ENCODE data around the gene CASP10. TPM values are rescaled to one million over a fixed set of nuclear protein-coding genes. Genes with fewer than 3 reads are reported as not detected.

The CASP10 gene
- total and polyA plus RNA-seq, 2 of the 13 experiments (the other 11 are each of a cell fraction or from before 2014, with no cell fraction given): 22.2 to 23.8 TPM

DNA sequence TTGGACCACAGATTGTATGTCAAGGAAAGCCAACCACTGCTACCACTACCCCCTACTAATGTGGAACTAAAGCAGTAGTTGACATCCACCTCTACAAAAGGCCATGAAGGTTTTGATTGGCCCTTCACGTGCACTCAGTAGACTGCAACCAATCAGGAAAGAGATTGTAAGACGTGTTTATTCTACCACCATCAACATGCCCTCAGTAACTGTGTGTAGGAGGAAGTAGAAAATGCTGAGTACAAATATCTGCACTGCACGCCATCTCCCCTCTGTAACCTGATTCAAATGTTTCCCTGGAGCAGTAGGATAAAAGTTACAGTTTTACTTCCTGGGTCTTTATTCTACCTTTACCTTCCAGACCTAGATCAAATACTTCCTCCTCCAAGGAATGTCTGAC is 2.9 kb upstream of the CASP10 start (continued):
- TF ChIP-seq, protein P1, sequence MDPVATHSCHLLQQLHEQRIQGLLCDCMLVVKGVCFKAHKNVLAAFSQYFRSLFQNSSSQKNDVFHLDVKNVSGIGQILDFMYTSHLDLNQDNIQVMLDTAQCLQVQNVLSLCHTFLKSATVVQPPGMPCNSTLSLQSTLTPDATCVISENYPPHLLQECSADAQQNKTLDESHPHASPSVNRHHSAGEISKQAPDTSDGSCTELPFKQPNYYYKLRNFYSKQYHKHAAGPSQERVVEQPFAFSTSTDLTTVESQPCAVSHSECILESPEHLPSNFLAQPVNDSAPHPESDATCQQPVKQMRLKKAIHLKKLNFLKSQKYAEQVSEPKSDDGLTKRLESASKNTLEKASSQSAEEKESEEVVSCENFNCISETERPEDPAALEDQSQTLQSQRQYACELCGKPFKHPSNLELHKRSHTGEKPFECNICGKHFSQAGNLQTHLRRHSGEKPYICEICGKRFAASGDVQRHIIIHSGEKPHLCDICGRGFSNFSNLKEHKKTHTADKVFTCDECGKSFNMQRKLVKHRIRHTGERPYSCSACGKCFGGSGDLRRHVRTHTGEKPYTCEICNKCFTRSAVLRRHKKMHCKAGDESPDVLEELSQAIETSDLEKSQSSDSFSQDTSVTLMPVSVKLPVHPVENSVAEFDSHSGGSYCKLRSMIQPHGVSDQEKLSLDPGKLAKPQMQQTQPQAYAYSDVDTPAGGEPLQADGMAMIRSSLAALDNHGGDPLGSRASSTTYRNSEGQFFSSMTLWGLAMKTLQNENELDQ (CRISPR knock-in tag; IDR thresholded peaks at IDR 0.05; ENCODE audit: borderline replicate concordance): no peak
- TF ChIP-seq, protein P2, sequence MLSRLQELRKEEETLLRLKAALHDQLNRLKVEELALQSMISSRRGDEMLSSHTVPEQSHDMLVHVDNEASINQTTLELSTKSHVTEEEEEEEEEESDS (CRISPR knock-in tag; IDR thresholded peaks at IDR 0.05; ENCODE audit: borderline replicate concordance): no peak
- TF ChIP-seq RFX5 (IDR thresholded peaks at IDR 0.05; ENCODE audit: low read depth, low read length) (peak; percentile 41; the same call in 1 of the 2 replicates), HNRNPLL (IDR thresholded peaks at IDR 0.05; ENCODE audit: low read depth, low read length, poor library complexity, severe bottlenecking) (no peak), THAP11 (CRISPR knock-in tag; IDR thresholded peaks at IDR 0.05) (0 out of 2 replicates have a peak, but pooled peaks have one; percentile 15), NFYC (CRISPR knock-in tag; IDR thresholded peaks at IDR 0.05) (peak; percentile 82), NAIF1 (CRISPR knock-in tag; IDR thresholded peaks at IDR 0.05; ENCODE audit: borderline replicate concordance) (no peak), MAFF (IDR thresholded peaks at IDR 0.05; ENCODE audit: low read depth, low read length) (peak; percentile 79), MED8 (CRISPR knock-in tag; IDR thresholded peaks at IDR 0.05; ENCODE audit: insufficient replicate concordance) (no peak), ELF3 (CRISPR knock-in tag; IDR thresholded peaks at IDR 0.05) (peak; percentile 65), TAF1 (CRISPR knock-in tag; IDR thresholded peaks at IDR 0.05) (0 out of 2 replicates have a peak, but pooled peaks have one; percentile 29), SAP130 (CRISPR knock-in tag; IDR thresholded peaks at IDR 0.05; ENCODE audit: low read depth) (peak; percentile 53), FOXA3 (CRISPR knock-in tag; IDR thresholded peaks at IDR 0.05) (peak; percentile 51), MAFK (conservative IDR thresholded peaks at IDR 0.05 in 1 of 2, IDR thresholded peaks at IDR 0.05 in 1 of 2; ENCODE audit: low read length in 2 of 2) (peak; percentile 71 to 78), KLF15 (CRISPR knock-in tag; IDR thresholded peaks at IDR 0.05; ENCODE audit: borderline replicate concordance) (no peak), FOXK1 (CRISPR knock-in tag; IDR thresholded peaks at IDR 0.05; ENCODE audit: borderline replicate concordance, low read depth) (peak; percentile 84; the same call in 1 of the 2 replicates)
- TF ChIP-seq, protein P3, sequence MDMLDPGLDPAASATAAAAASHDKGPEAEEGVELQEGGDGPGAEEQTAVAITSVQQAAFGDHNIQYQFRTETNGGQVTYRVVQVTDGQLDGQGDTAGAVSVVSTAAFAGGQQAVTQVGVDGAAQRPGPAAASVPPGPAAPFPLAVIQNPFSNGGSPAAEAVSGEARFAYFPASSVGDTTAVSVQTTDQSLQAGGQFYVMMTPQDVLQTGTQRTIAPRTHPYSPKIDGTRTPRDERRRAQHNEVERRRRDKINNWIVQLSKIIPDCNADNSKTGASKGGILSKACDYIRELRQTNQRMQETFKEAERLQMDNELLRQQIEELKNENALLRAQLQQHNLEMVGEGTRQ (IDR thresholded peaks at IDR 0.05; ENCODE audit: low read depth, low read length): 0 out of 2 replicates have a peak, but pooled peaks have one; percentile 18
- TF ChIP-seq, protein P3 (CRISPR knock-in tag; IDR thresholded peaks at IDR 0.05; ENCODE audit: borderline replicate concordance): no peak
- TF ChIP-seq, protein P4, sequence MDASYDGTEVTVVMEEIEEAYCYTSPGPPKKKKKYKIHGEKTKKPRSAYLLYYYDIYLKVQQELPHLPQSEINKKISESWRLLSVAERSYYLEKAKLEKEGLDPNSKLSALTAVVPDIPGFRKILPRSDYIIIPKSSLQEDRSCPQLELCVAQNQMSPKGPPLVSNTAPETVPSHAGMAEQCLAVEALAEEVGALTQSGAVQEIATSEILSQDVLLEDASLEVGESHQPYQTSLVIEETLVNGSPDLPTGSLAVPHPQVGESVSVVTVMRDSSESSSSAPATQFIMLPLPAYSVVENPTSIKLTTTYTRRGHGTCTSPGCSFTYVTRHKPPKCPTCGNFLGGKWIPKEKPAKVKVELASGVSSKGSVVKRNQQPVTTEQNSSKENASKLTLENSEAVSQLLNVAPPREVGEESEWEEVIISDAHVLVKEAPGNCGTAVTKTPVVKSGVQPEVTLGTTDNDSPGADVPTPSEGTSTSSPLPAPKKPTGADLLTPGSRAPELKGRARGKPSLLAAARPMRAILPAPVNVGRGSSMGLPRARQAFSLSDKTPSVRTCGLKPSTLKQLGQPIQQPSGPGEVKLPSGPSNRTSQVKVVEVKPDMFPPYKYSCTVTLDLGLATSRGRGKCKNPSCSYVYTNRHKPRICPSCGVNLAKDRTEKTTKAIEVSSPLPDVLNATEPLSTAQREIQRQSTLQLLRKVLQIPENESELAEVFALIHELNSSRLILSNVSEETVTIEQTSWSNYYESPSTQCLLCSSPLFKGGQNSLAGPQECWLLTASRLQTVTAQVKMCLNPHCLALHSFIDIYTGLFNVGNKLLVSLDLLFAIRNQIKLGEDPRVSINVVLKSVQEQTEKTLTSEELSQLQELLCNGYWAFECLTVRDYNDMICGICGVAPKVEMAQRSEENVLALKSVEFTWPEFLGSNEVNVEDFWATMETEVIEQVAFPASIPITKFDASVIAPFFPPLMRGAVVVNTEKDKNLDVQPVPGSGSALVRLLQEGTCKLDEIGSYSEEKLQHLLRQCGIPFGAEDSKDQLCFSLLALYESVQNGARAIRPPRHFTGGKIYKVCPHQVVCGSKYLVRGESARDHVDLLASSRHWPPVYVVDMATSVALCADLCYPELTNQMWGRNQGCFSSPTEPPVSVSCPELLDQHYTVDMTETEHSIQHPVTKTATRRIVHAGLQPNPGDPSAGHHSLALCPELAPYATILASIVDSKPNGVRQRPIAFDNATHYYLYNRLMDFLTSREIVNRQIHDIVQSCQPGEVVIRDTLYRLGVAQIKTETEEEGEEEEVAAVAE (CRISPR knock-in tag; IDR thresholded peaks at IDR 0.05; ENCODE audit: borderline replicate concordance): peak; percentile 99
- TF ChIP-seq, protein P5, sequence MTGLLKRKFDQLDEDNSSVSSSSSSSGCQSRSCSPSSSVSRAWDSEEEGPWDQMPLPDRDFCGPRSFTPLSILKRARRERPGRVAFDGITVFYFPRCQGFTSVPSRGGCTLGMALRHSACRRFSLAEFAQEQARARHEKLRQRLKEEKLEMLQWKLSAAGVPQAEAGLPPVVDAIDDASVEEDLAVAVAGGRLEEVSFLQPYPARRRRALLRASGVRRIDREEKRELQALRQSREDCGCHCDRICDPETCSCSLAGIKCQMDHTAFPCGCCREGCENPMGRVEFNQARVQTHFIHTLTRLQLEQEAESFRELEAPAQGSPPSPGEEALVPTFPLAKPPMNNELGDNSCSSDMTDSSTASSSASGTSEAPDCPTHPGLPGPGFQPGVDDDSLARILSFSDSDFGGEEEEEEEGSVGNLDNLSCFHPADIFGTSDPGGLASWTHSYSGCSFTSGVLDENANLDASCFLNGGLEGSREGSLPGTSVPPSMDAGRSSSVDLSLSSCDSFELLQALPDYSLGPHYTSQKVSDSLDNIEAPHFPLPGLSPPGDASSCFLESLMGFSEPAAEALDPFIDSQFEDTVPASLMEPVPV (CRISPR knock-in tag; IDR thresholded peaks at IDR 0.05): no peak

All from HepG2 (cell line).